HG03196 (cell line): ENCODE results near the gene MS4A18.

ENCODE experiments used
- ATAC-seq: cut with Tn5 transposase; IDR thresholded peaks from one replicate; pipeline ENCODE4 v1.9.1; 2021; ENCODE audit not compliant: unreplicated experiment

MS4A18 gene

GRCh38 chr11:60765355-60765754, 40.8 kb downstream of the MS4A18 start:
- no peak for ATAC-seq

- ATAC-seq: no peak
Observed at GRCh38 chr11:60766547-60766946, 42.0 kb downstream of the MS4A18 start.

- ATAC-seq: no peak
Observed at GRCh38 chr11:60767388-60767811, 42.9 kb downstream of the MS4A18 start.

GRCh38 chr11:60768202-60768601, 43.7 kb downstream of the MS4A18 start:
- no peak for ATAC-seq

- no peak for ATAC-seq
Observed at GRCh38 chr11:60769273-60769672, 44.8 kb downstream of the MS4A18 start.

GRCh38 chr11:60769811-60770210, 45.3 kb downstream of the MS4A18 start:
- ATAC-seq: no peak

- no peak for ATAC-seq
Observed at GRCh38 chr11:60771146-60771545, 46.6 kb downstream of the MS4A18 start.

GRCh38 chr11:60771879-60772525, 47.5 kb downstream of the MS4A18 start:
- ATAC-seq: no peak

GRCh38 chr11:60772666-60773065, 48.1 kb downstream of the MS4A18 start:
- ATAC-seq: no peak

- no peak for ATAC-seq
Observed at GRCh38 chr11:60774726-60775125, 50.2 kb downstream of the MS4A18 start.

- peak; percentile 67 for ATAC-seq
Observed at GRCh38 chr11:60775420-60775961, 51.0 kb downstream of the MS4A18 start.

GRCh38 chr11:60776167-60776566, 51.6 kb downstream of the MS4A18 start:
- ATAC-seq: no peak

- no peak for ATAC-seq
Observed at GRCh38 chr11:60777106-60777505, 52.6 kb downstream of the MS4A18 start.

- ATAC-seq: no peak
Observed at GRCh38 chr11:60777572-60777971, 53.1 kb downstream of the MS4A18 start.

- ATAC-seq: no peak
Observed at GRCh38 chr11:60780065-60780464, 55.5 kb downstream of the MS4A18 start.

GRCh38 chr11:60780774-60781173, 56.3 kb downstream of the MS4A18 start:
- ATAC-seq: no peak

- no peak for ATAC-seq
Observed at GRCh38 chr11:60781286-60781980, 56.9 kb downstream of the MS4A18 start.

- no peak for ATAC-seq
Observed at GRCh38 chr11:60781981-60782316, 57.4 kb downstream of the MS4A18 start.

- ATAC-seq: no peak
Observed at GRCh38 chr11:60782393-60783140, 58.0 kb downstream of the MS4A18 start.

GRCh38 chr11:60783141-60783484, 58.6 kb downstream of the MS4A18 start:
- ATAC-seq: no peak

- no peak for ATAC-seq
Observed at GRCh38 chr11:60783911-60784310, 59.4 kb downstream of the MS4A18 start.

GRCh38 chr11:60785136-60785535, 60.6 kb downstream of the MS4A18 start, which contains the start of gene MS4A10:
MS4A10 (plus strand) TSS chr11:60785333; CDS start chr11:60790336, 5,003 bp downstream.
- no peak for ATAC-seq
